B cell (primary cell): ENCODE results near the gene STAU1. TPM values are rescaled to one million over a fixed set of nuclear protein-coding genes. Genes with fewer than 3 reads are reported as not detected.

Source experiments
- ATAC-seq: fragments of 200-7000 bp; cut with Tn5 transposase; one replicate; pipeline ENCODE4 v1.10.0; 2021; ENCODE audit warnings: low read depth, mild to moderate bottlenecking, moderate number of reproducible peaks, moderate library complexity
- CTCF ChIA-PET: fragments of 350-600 bp; sonication (Branson Sonifier 250); formaldehyde crosslinking; loops from one replicate; lab custom pipeline; 2021; ENCODE audit warnings: antibody characterized with exemption, inconsistent platforms; lab: Charles Lee
- POLR2A ChIA-PET: fragments of 350-600 bp; sonication (Branson Sonifier 250); formaldehyde crosslinking; loops from one replicate; lab custom pipeline; 2021; ENCODE audit warnings: antibody characterized with exemption; lab: Charles Lee
- DNase-seq: peaks from one replicate; pipeline ENCODE4 v3.0.0; 2013
- H2AFZ ChIP-seq: 2 replicates; pipeline ENCODE4 v1.6.1; 2012; ENCODE audit warnings: mild to moderate bottlenecking, low read depth, low read length; ENCODE audit not compliant: insufficient read depth, poor library complexity, severe bottlenecking
- H3K27ac ChIP-seq, 2 donors: 1 replicate in 1 of 2; 2 replicates in 1 of 2; pipeline ENCODE4 v1.5.1; 2012 to 2013; ENCODE audit warnings: low read length in 2 of 2, mild to moderate bottlenecking in 2 of 2, moderate library complexity in 1 of 2
- H3K27me3 ChIP-seq, 4 experiments: fragments of 200-600 bp in 1 of 4; sonication (generic) in 1 of 4; replicated peaks in 1 of 4; 1 replicate in 2 of 4; 2 replicates in 2 of 4; pipeline versions ENCODE4 v1.6.1 to v1.7.0; 2013 to 2016; ENCODE audit warnings: low read length in 3 of 4, mild to moderate bottlenecking in 2 of 4, mixed read lengths in 1 of 4, moderate library complexity in 1 of 4; ENCODE audit not compliant: insufficient read depth in 4 of 4, control insufficient read depth in 3 of 4; ENCODE audit errors: control extremely low read depth in 1 of 4
- H3K36me3 ChIP-seq, 2 experiments: replicated peaks in 1 of 2; 1 replicate in 1 of 2; 2 replicates in 1 of 2; pipeline versions ENCODE4 v1.6.1 to v1.7.1; 2013; ENCODE audit warnings: low read length in 1 of 2; ENCODE audit not compliant: insufficient read depth in 2 of 2, control insufficient read depth in 1 of 2; ENCODE audit errors: control extremely low read depth in 1 of 2, extremely low read depth in 1 of 2
- H3K4me1 ChIP-seq, 2 donors: fragments of 200-600 bp in 1 of 2; sonication (generic) in 1 of 2; 1 replicate in 1 of 2; 2 replicates in 1 of 2; pipeline versions ENCODE4 v1.5.1 to v1.6.1; 2013 to 2017; ENCODE audit warnings: low read length in 2 of 2; ENCODE audit not compliant: control insufficient read depth in 2 of 2, insufficient read depth in 2 of 2
- H3K4me2 ChIP-seq: replicated peaks from 2 replicates; pipeline ENCODE3; 2012; ENCODE audit warnings: mild to moderate bottlenecking, low read depth, low read length; ENCODE audit not compliant: poor library complexity, severe bottlenecking
- H3K4me3 ChIP-seq, 5 experiments: fragments of 200-600 bp in 1 of 5; sonication (generic) in 1 of 5; 1 replicate in 3 of 5; 2 replicates in 2 of 5; pipeline versions ENCODE4 v1.5.1 to v1.7.0; 2011 to 2016; ENCODE audit warnings: low read length in 4 of 5, mild to moderate bottlenecking in 4 of 5, low read depth in 2 of 5, control low read depth in 1 of 5, moderate library complexity in 1 of 5; ENCODE audit not compliant: insufficient read depth in 1 of 5; ENCODE audit errors: control extremely low read depth in 1 of 5, extremely low read depth in 1 of 5
- H3K79me2 ChIP-seq: fragments of 200-600 bp; sonication (generic); one replicate; pipeline ENCODE4 v1.6.0; 2016; ENCODE audit warnings: low read length; ENCODE audit not compliant: control insufficient read depth, insufficient read depth
- H3K9ac ChIP-seq: fragments of 200-600 bp; sonication (generic); 2 replicates; pipeline ENCODE4 v1.6.1; 2017; ENCODE audit warnings: mild to moderate bottlenecking, low read length, moderate library complexity
- H3K9me3 ChIP-seq, 3 donors: one replicate each; pipeline versions ENCODE4 v1.6.1 to v1.7.1; 2013; ENCODE audit warnings: low read length in 2 of 3; ENCODE audit not compliant: control insufficient read depth in 2 of 3, insufficient read depth in 1 of 3; ENCODE audit errors: control extremely low read depth in 1 of 3
- H4K20me1 ChIP-seq: 2 replicates; pipeline ENCODE4 v1.6.0; 2012; ENCODE audit warnings: mild to moderate bottlenecking, low read length; ENCODE audit not compliant: insufficient read depth, control insufficient read depth, poor library complexity, severe bottlenecking
- H3K27ac Mint-ChIP-seq: one replicate; pipeline ENCODE4 v1.8.0; 2021; ENCODE audit warnings: mixed read lengths
- H3K27me3 Mint-ChIP-seq: one replicate; pipeline ENCODE4 v1.8.0; 2021; ENCODE audit warnings: mixed read lengths
- H3K4me1 Mint-ChIP-seq: one replicate; pipeline ENCODE4 v1.8.0; 2021; ENCODE audit warnings: mixed read lengths
- H3K4me3 Mint-ChIP-seq: one replicate; pipeline ENCODE4 v1.8.0; 2021; ENCODE audit warnings: mixed read lengths
- H3K9me3 Mint-ChIP-seq: one replicate; pipeline ENCODE4 v1.8.0; 2022; ENCODE audit warnings: mixed read lengths; ENCODE audit not compliant: insufficient read depth
- CTCF ChIP-seq: fragments of 200-600 bp; IDR thresholded peaks from one replicate; pipeline ENCODE4 v1.8.0; 2022; ENCODE audit warnings: antibody characterized with exemption, mild to moderate bottlenecking
- EZH2 ChIP-seq: IDR thresholded peaks from 2 replicates; pipeline ENCODE4 v1.6.1; 2012; ENCODE audit warnings: borderline replicate concordance, low read depth, mild to moderate bottlenecking, moderate library complexity, low read length; ENCODE audit not compliant: insufficient read depth, poor library complexity, severe bottlenecking
- WGBS: methylation state at CpG from one replicate; pipeline ENCODE4 v1.1.5; 2013; ENCODE audit warnings: missing lambda C conversion rate; ENCODE audit not compliant: insufficient coverage; 5-methylcytosine and 5-hydroxymethylcytosine counted together
- intact Hi-C: fragments of 100-400 bp; cut with micrococcal nuclease; formaldehyde crosslinking; loops from one replicate; pipeline ENCODE4 v1.10.0; 2022
- polyA plus RNA-seq: library from polyadenylated mRNA; depleted of rRNA; stranded (reverse); fragments of >200 nt; gene quantifications from 2 replicates; pipeline ENCODE4 v1.2.3, GENCODE V29; 2012
- total RNA-seq, 2 donors: library from RNA; stranded (reverse); fragments of 120-200 nt in 1 of 2; gene quantifications; 1 replicate in 1 of 2; 2 replicates in 1 of 2; pipeline versions ENCODE4 v1.2.3 to v1.2.4, GENCODE V29; 2013 to 2022

STAU1 gene
- total and polyA plus RNA-seq, 2 donors (not counting 1 experiment from before 2014, with no cell fraction given) = 15.4 to 42.9 TPM

GRCh38 chr20:49219924-49220831, 32.0 kb upstream of the STAU1 start:
- peaks cover 54% of the 10 kb centered on the region for H3K79me2 ChIP-seq
- no peaks in the 10 kb centered on the region for H3K27me3 Mint-ChIP-seq
- ATAC-seq (no peak), DNase-seq (no peak)
- H3K9ac ChIP-seq = peak overlapping the region; percentile 92
- ChIA-PET POLR2A (interaction anchor here (1.2 to 1.6 kb wide), 2 partner anchors 56 to 88 kb away, joined by 3 to 7 read pairs; no protein-coding TSS in a partner anchor), CTCF (interaction anchor here (1.2 to 1.3 kb wide), 2 partner anchors 29 to 87 kb away, joined by 3 to 5 read pairs; no protein-coding TSS in a partner anchor)
- 71% methylated on average over 23 of the region's 28 CpGs for whole genome bisulfite sequencing
- no peaks in the 10 kb centered on the region for H3K9me3 Mint-ChIP-seq
- no peaks in the 10 kb centered on the region for H3K9me3 ChIP-seq
- H3K4me3 ChIP-seq = peak overlapping the region; percentile 68 to 98 (median 82)
- H4K20me1 ChIP-seq = peaks cover 21% of the 10 kb centered on the region
- TF ChIP-seq EZH2 = no peak
- TF ChIP-seq CTCF = no peak
- peaks cover 4 to 36% of the 10 kb centered on the region in 2 experiments for H3K36me3 ChIP-seq
- peaks cover 24% of the 10 kb centered on the region for H3K4me1 Mint-ChIP-seq
- peak overlapping the region; percentile 90 for H3K4me3 Mint-ChIP-seq
- peak overlapping the region; percentile 95 to 97 for H3K27ac ChIP-seq
- H2AFZ ChIP-seq = peak overlapping the region; percentile 79
- intact Hi-C loops = loop anchor here (1.0 to 5.0 kb wide), 3 partner anchors 32 to 298 kb away; partner anchors contain the start of genes ARFGEF2, STAU1 and ZNFX1
- peaks cover 16 to 26% of the 10 kb centered on the region in 2 donors for H3K4me1 ChIP-seq
- peak overlapping the region; percentile 82 for H3K4me2 ChIP-seq
- H3K27me3 ChIP-seq = no peaks in the 10 kb centered on the region
- peak overlapping the region; percentile 93 for H3K27ac Mint-ChIP-seq
